Aorta (tissue), 5 donors: ENCODE data around the gene GRK3. TPM values are rescaled to one million over a fixed set of nuclear protein-coding genes. Genes with fewer than 3 reads are reported as not detected.
"Not testable (repeated sequence)": the region's sequence is repeated elsewhere in the genome, so short reads cannot be mapped to it uniquely, and the experiment has no call there.

ENCODE experiments used
- ATAC-seq: fragments of 200-7000 bp; cut with Tn5 transposase; one replicate; pipeline ENCODE4 v1.9.1; 2022; ENCODE audit warnings: moderate library complexity; ENCODE audit not compliant: low FRiP score
- DNase-seq, 2 donors: peaks; one replicate each; pipeline ENCODE4 v3.0.0-alpha.2; 2020
- H3K27ac ChIP-seq, 2 donors: one replicate each; pipeline ENCODE4 v1.5.1; 2013; ENCODE audit warnings: low read length in 2 of 2, mild to moderate bottlenecking in 2 of 2, moderate library complexity in 2 of 2, control low read depth in 1 of 2, inconsistent platforms in 1 of 2, low read depth in 1 of 2
- H3K27me3 ChIP-seq, 2 donors: one replicate each; pipeline ENCODE4 v1.6.1; 2013; ENCODE audit warnings: control low read depth in 1 of 2, low read length in 1 of 2, mild to moderate bottlenecking in 1 of 2, moderate library complexity in 1 of 2; ENCODE audit not compliant: insufficient read depth in 2 of 2, control insufficient read depth in 1 of 2
- H3K36me3 ChIP-seq, 2 donors: one replicate each; pipeline ENCODE4 v1.6.1; 2013; ENCODE audit warnings: control low read depth in 1 of 2, low read length in 1 of 2, mild to moderate bottlenecking in 1 of 2; ENCODE audit not compliant: insufficient read depth in 2 of 2, control insufficient read depth in 1 of 2
- H3K4me1 ChIP-seq, 2 donors: one replicate each; pipeline ENCODE4 v1.6.1; 2013; ENCODE audit warnings: low read length in 2 of 2, control low read depth in 1 of 2, mild to moderate bottlenecking in 1 of 2, moderate library complexity in 1 of 2; ENCODE audit not compliant: insufficient read depth in 2 of 2, control insufficient read depth in 1 of 2
- H3K4me3 ChIP-seq, 2 donors: one replicate each; pipeline ENCODE4 v1.5.1; 2013; ENCODE audit warnings: low read length in 2 of 2, control low read depth in 1 of 2, mild to moderate bottlenecking in 1 of 2
- H3K9me3 ChIP-seq: one replicate; pipeline ENCODE4 v1.6.1; 2013; ENCODE audit warnings: mild to moderate bottlenecking, low read length; ENCODE audit not compliant: control insufficient read depth
- WGBS, 2 donors: extraction: QIAGEN DNeasy Blood & Tissue Kit; methylation state at CpG; one replicate each; pipeline ENCODE4 v1.1.7; 2013; 5-methylcytosine and 5-hydroxymethylcytosine counted together
- intact Hi-C, 2 donors: fragments of 100-400 bp; cut with DNase I; formaldehyde crosslinking; loops; one replicate each; pipeline versions ENCODE4 v1.14.2 to v1.15.0; 2022
- polyA plus RNA-seq, 2 donors: library from polyadenylated mRNA; stranded (reverse); fragments of 200-250 nt; gene quantifications; one replicate each; pipeline ENCODE4 v1.2.3, GENCODE V29; 2013
- total RNA-seq, 2 donors: library from RNA; stranded (reverse); fragmentation: NEBNext Ultra II Directional; extraction: Animal tissue kit (Norgen Biotek cat#: 25700); gene quantifications; one replicate each; pipeline ENCODE4 v1.2.1, GENCODE V29; 2021
- donor health status: healthy with polysubstance abuse.
- donor health status: Bipolar disorder and iron deficiency.
- donor health status: DM: no; HTN: no; CAD: no.
- donor health status: DM: no; HTN: no; CAD: no.
- donor health status: DM: yes; HTN: yes; CAD: no.

The GRK3 gene
- total and polyA plus RNA-seq, 4 donors = 0.23 to 11.4 (median 6.1) TPM

DNA sequence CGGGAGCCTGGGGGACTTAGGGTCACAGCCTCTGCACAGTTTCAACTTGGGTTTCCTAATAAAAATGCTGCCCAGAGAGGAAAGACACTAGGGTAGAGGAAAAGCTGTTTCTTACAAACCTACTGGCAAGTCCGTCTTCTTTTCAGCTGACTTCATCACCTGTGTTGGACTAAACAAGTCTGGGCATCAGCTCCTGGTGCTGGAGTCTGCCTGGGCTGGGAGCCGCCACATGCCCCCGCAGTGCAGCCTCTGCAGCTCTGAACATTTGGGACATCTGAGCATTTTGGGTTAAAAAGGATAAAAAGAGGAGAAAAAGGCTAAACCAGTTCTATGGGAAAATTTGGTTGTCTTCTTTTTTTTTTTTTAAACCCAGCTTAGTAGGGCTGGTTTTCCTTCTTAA is 49.1 kb downstream of the GRK3 start:
- H3K27me3 ChIP-seq, H3K4me3 ChIP-seq, H3K36me3 ChIP-seq, intact Hi-C loops, H3K4me1 ChIP-seq, DNase-seq, H3K27ac ChIP-seq, ATAC-seq, H3K9me3 ChIP-seq: not testable (repeated sequence)
- 98 to 100% methylated on average over 3 of the region's 4 CpGs for WGBS, 2 donors

DNA sequence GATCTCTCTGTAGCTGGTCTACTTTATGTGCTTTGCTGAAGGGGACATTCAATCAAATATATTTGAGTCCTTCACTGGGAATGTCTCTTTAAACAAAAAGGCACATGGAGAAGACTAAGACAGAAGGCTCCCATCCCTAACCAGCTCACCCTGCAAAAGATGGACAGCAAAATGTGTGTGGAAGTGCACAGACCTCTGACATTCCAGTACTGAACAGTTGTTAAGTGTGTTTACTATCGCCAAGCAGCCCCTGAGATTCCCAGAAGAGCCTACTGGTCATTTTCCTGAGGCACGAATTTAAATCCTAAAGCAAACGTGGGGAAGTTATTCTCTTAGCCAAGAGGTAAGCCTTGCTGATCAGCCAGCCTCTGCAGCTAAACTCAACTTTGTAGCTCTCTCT is 50.3 kb downstream of the GRK3 start:
- H3K36me3 ChIP-seq, H3K27ac ChIP-seq, intact Hi-C loops, H3K4me3 ChIP-seq, ATAC-seq, H3K4me1 ChIP-seq, H3K27me3 ChIP-seq, DNase-seq, H3K9me3 ChIP-seq: not testable (repeated sequence)
- WGBS, 2 donors = 58 to 71% methylated on average over 3 of the region's 3 CpGs

DNA sequence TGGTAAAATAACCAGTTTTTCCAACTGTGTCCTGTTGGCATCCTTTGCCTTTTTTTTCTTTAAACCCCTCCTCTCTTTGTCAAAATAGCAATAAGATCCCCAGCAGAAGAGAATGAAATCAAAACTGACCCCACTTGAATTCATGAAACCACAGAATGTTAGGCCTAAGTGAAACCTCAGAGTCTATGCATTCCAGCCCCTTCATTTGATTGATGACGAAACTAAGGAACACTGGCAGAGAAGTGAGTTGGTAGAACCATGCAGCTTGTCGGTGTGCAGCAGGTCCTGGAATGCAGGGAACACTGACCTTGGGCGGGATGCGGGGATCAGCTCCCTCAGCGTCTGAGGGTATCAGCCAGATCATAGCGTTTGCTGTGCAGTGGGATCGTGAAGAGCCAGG is 57.5 kb downstream of the GRK3 start:
- Histone ChIP-seq H3K4me3 (no peak overlapping the region), H3K36me3 (no peaks in the 10 kb centered on the region), H3K4me1 (no peaks in the 10 kb centered on the region), H3K9me3 (no peaks in the 10 kb centered on the region), H3K27me3 (no peaks in the 10 kb centered on the region), H3K27ac (no peak overlapping the region)
- 66 to 74% methylated on average over 7 of the region's 7 CpGs for WGBS, 2 donors
- DNase-seq (no peak), ATAC-seq (no peak)
- intact Hi-C loops = no loop called here

DNA sequence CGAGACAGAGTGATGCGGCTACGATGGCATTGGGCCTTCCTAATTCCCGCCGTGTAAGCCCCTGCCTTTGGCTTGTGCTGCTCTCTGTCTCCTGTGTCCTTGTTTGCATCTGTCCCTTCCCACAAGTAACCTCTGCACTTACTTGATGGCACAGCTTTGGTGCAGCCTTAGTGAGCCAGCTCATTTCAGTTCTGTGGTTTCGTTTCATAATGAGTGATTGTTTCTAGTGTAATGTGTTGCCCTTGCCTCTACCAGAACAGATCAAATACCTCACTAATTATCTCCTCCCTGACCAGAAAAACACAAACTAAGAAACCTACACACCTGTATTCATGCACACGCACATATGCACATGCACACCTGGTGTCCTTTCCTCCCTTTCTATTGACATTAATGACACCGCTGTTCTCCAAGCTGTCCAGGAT is 58.8 kb downstream of the GRK3 start:
- Histone ChIP-seq H3K4me1 (no peaks in the 10 kb centered on the region), H3K36me3 (no peaks in the 10 kb centered on the region), H3K27ac (no peak overlapping the region), H3K4me3 (no peak overlapping the region), H3K9me3 (no peaks in the 10 kb centered on the region), H3K27me3 (no peaks in the 10 kb centered on the region)
- ATAC-seq = no peak
- no peak for DNase-seq
- 90 to 97% methylated on average over 8 of the region's 8 CpGs for WGBS, 2 donors
- intact Hi-C loops = no loop called here

DNA sequence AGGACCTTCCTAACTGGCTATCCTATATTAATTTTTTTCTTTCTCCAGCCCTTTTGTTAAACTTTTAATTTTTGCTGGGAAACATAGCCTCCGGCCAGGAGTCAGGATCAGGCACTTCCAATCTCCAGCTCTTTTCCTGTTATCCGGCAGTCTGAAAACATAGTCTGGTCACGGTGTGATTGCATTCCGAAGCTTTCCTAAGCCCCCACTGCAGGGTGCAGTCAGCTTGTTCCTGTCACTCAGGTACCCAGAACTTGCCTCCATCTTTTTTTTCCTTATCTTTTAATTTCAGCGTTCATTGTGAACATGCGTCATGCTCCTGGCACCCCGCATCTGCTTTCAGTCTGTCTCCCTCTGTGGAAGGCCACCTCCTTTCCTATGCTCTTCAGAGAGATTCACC is 59.4 kb downstream of the GRK3 start:
- WGBS, 2 donors = 93 to 94% methylated on average over 7 of the region's 7 CpGs

DNA sequence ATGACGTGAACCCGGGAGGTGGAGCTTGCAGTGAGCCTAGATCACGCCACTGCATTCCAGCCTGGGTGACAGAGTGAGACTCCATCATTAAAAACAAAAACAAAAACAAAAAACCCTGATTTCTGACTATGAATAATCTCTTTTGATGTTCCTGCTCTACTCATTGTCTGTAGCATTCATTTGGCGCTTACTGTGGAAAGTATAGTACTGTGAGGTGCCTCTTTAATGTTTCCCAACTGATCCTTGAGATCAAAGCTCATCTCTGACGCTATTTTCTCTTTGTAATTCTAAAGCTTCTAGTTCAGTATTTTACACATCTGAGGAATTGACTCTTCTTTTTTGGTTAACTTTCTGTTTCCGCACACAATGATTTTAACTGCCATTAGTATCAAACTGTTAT is 60.0 kb downstream of the GRK3 start:
- intact Hi-C loops = no loop called here
- DNase-seq = no peak
- ATAC-seq = no peak
- Histone ChIP-seq H3K36me3 (no peaks in the 10 kb centered on the region), H3K27ac (no peak overlapping the region), H3K4me1 (no peaks in the 10 kb centered on the region), H3K4me3 (no peak overlapping the region), H3K27me3 (no peaks in the 10 kb centered on the region), H3K9me3 (no peaks in the 10 kb centered on the region)
- 97 to 100% methylated on average over 6 of the region's 6 CpGs for WGBS, 2 donors

More for the DNA sequence above, 59.4 kb downstream of the GRK3 start:
- DNase-seq = no peak
- ATAC-seq = no peak
- no peaks in the 10 kb centered on the region for H3K4me1 ChIP-seq
- no peak overlapping the region for H3K4me3 ChIP-seq
- no peak overlapping the region for H3K27ac ChIP-seq
- H3K36me3 ChIP-seq = no peaks in the 10 kb centered on the region
- no peaks in the 10 kb centered on the region for H3K27me3 ChIP-seq
- H3K9me3 ChIP-seq = no peaks in the 10 kb centered on the region
- intact Hi-C loops = no loop called here

DNA sequence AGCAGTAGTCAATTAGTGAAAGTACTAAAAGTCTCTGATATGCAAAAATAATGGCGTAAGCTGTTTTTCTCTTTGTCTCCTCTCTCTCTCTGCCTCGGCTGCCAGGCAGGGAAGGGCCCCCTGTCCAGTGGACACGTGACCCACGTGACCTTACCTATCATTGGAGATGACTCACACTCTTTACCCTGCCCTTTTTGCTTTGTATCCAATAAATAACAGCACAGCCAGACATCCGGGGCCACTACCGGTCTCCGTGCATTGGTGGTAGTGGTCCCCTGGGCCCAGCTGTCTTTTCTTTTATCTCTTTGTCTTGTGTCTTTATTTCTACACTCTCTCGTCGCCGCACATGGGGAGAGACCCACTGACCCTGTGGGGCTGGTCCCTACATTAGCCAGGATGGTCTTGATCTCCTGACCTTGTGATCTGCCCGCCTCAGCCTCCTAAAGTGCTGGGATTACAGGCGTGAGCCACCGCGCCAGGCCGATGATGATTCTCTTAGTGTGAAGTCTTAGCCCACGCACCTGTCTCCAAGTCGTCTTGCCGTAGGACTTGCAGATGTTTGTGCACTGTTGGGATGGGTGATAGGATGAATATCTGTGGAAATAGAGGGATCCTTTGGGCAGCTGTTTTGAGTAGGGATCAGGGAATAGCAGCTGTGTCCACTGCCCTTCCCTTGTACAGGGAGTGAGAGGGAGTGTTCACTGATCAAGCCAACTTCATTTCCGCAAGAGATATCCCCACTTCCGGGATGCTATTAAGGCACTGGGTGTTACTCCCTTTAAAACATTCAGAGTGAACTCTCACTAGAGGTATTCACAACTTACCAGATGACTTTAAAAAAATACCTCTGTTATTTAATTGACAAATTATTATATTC is 61.5 kb downstream of the GRK3 start:
- WGBS, 2 donors = 90% methylated on average over 20 of the region's 20 CpGs
- H3K4me1 ChIP-seq, H3K4me3 ChIP-seq, H3K27me3 ChIP-seq, H3K9me3 ChIP-seq, intact Hi-C loops, H3K27ac ChIP-seq, ATAC-seq, H3K36me3 ChIP-seq, DNase-seq: not testable (repeated sequence)

DNA sequence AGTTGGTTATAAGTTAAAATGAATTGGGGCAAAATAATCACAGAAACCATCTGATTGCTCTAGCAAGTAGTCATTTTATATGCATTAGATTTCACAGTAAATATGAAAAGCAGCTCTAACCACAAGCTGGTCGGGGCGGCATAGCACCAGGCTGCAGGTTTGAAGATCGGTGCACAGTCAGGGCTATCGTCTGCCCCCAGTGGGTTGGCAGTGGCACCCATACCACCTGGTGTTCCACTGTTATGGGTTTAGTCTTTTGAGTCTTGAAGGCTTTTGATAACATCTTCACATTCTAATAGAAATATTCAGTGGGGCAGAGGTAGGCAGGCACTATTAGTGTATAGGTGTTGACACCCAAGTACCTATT is 62.1 kb downstream of the GRK3 start:
- intact Hi-C loops = no loop called here
- DNase-seq (no peak), ATAC-seq (no peak)
- Histone ChIP-seq H3K27ac (no peak overlapping the region), H3K9me3 (no peaks in the 10 kb centered on the region), H3K4me3 (no peak overlapping the region), H3K4me1 (no peaks in the 10 kb centered on the region), H3K27me3 (no peaks in the 10 kb centered on the region), H3K36me3 (no peaks in the 10 kb centered on the region)
- 80 to 99% methylated on average over 4 of the region's 4 CpGs for WGBS, 2 donors

DNA sequence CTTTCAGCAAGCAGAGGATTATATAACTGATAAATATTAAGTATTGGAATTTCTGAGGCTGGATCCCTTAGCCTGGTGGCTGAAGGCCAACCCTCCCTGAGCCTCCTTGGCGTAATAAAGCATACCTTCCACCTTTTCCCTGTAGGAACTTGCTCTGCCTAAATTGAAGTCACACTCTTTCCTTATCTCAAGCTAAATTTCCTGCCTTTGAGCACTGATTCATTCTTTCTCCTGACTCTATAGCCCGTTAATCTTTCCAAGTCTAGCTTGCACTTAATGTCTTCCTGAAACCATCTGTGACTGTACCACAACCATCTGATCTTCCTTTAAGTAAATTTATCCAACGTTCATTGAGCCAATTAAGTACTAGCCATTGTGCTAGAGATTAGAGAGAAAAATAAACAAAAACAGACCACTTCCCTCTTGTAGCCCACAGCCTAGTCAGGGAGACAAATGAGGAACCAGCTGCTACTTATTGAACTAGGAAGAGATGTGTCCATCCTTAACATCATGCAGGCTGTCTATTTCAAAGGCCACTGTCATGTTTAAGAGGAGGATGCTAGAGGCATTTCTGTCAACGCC is 62.9 kb downstream of the GRK3 start:
- Histone ChIP-seq H3K4me1 (no peaks in the 10 kb centered on the region), H3K36me3 (no peaks in the 10 kb centered on the region), H3K27me3 (no peaks in the 10 kb centered on the region), H3K27ac (no peak overlapping the region), H3K4me3 (no peak overlapping the region), H3K9me3 (no peaks in the 10 kb centered on the region)
- intact Hi-C loops = no loop called here
- DNase-seq (no peak), ATAC-seq (no peak)
- WGBS, 2 donors = 42 to 54% methylated on average over 4 of the region's 4 CpGs
